HG02571 (cell line): Measurements from ENCODE around the gene GOSR2.
"Not testable (repeated sequence)": the region's sequence is repeated elsewhere in the genome, so short reads cannot be mapped to it uniquely, and the experiment has no call there.

Experiments
- ATAC-seq: cut with Tn5 transposase; IDR thresholded peaks from one replicate; pipeline ENCODE4 v1.9.1; 2021; ENCODE audit warnings: mild to moderate bottlenecking, moderate library complexity; ENCODE audit not compliant: unreplicated experiment

The GOSR2 gene

GRCh38 chr17:46928467-46929261 lies 5.7 kb downstream of the GOSR2 start:
- ATAC-seq, result no peak

GRCh38 chr17:46929413-46929812 lies 6.5 kb downstream of the GOSR2 start:
- ATAC-seq, result no peak

GRCh38 chr17:46930051-46930450 lies 7.1 kb downstream of the GOSR2 start:
- no peak for ATAC-seq

- no peak for ATAC-seq
Measured at GRCh38 chr17:46931596-46931995, 8.6 kb downstream of the GOSR2 start.

GRCh38 chr17:46935658-46936266 lies 12.8 kb downstream of the GOSR2 start:
- no peak for ATAC-seq

GRCh38 chr17:46940692-46941404 lies 17.9 kb downstream of the GOSR2 start:
- ATAC-seq, result no peak

- no peak for ATAC-seq
Measured at GRCh38 chr17:46942441-46943217, 19.7 kb downstream of the GOSR2 start.

GRCh38 chr17:46943218-46943500 lies 20.2 kb downstream of the GOSR2 start:
- no peak for ATAC-seq

- no peak for ATAC-seq
Measured at GRCh38 chr17:46943501-46944393, 20.8 kb downstream of the GOSR2 start.

GRCh38 chr17:46944931-46945330 lies 22.0 kb downstream of the GOSR2 start:
- ATAC-seq, result no peak

GRCh38 chr17:46947216-46947615 lies 24.3 kb downstream of the GOSR2 start:
- no peak for ATAC-seq

GRCh38 chr17:46948544-46948943 lies 25.6 kb downstream of the GOSR2 start:
- no peak for ATAC-seq

- no peak for ATAC-seq
Measured at GRCh38 chr17:46949291-46950174, 26.6 kb downstream of the GOSR2 start.

- ATAC-seq, result no peak
Measured at GRCh38 chr17:46950342-46950996, 27.5 kb downstream of the GOSR2 start.

- ATAC-seq, result no peak
Measured at GRCh38 chr17:46950997-46951621, 28.1 kb downstream of the GOSR2 start.

- ATAC-seq, result no peak
Measured at GRCh38 chr17:46951706-46952105, 28.7 kb downstream of the GOSR2 start.

- no peak for ATAC-seq
Measured at GRCh38 chr17:46952115-46952514, 29.2 kb downstream of the GOSR2 start.

GRCh38 chr17:46953191-46953590 lies 30.2 kb downstream of the GOSR2 start:
- not testable (repeated sequence) for ATAC-seq
